K562 (cell line): ENCODE measurements around the gene TSPOAP1. TPM values are rescaled to one million over a fixed set of nuclear protein-coding genes. Genes with fewer than 3 reads are reported as not detected.
A peak's percentile ranks its signal among the peaks of the same experiment; 100 is the strongest.

Experiments
- ATF7 ChIP-seq: fragments of 450-650 bp; IDR thresholded peaks from 2 replicates; pipeline ENCODE4 v1.7.1; 2014; ENCODE audit warnings: mild to moderate bottlenecking, moderate library complexity
- CCNT2 ChIP-seq: IDR thresholded peaks from 2 replicates; pipeline ENCODE4 v1.6.1; 2011; ENCODE audit warnings: borderline replicate concordance, low read depth, mild to moderate bottlenecking, moderate library complexity, mixed read lengths, low read length; ENCODE audit not compliant: insufficient read length; ENCODE audit errors: extremely low read depth
- ETS2 ChIP-seq: IDR thresholded peaks from 2 replicates; pipeline ENCODE4 v1.6.1; 2016; ENCODE audit warnings: borderline replicate concordance, missing genetic modification characterization, mild to moderate bottlenecking, moderate library complexity, missing compliant biosample characterization; ENCODE audit not compliant: poor library complexity, severe bottlenecking
- KDM2B ChIP-seq: fragments of 250-450 bp; sonication (Bioruptor Pico); IDR thresholded peaks from 2 replicates; pipeline ENCODE4 v1.8.0; 2021; ENCODE audit warnings: mild to moderate bottlenecking, moderate library complexity
- KDM4B ChIP-seq, 2 experiments: fragments of 450-650 bp in 1 of 2; sonication (generic) in 1 of 2; IDR thresholded peaks; 2 replicates each; pipeline ENCODE4 v1.6.1; 2016 to 2017; ENCODE audit warnings: borderline replicate concordance in 2 of 2, antibody characterized with exemption in 1 of 2, low read depth in 1 of 2, mild to moderate bottlenecking in 1 of 2
- KLF1 ChIP-seq: fragments of 450-650 bp; IDR thresholded peaks from 2 replicates; pipeline ENCODE4 v1.6.1; 2016; ENCODE audit warnings: missing genetic modification characterization, missing compliant biosample characterization
- MAFG ChIP-seq: fragments of 450-650 bp; conservative IDR thresholded peaks from 2 replicates; pipeline ENCODE4 v1.6.1; 2016; ENCODE audit warnings: missing genetic modification characterization, missing compliant biosample characterization
- MEF2A ChIP-seq: IDR thresholded peaks from 2 replicates; pipeline ENCODE4 v1.6.1; 2011; ENCODE audit warnings: low read depth, mild to moderate bottlenecking, low read length, moderate library complexity; ENCODE audit not compliant: control insufficient read depth
- MYC ChIP-seq, 2 experiments: fragments of 250-450 bp in 1 of 2; sonication (Bioruptor Pico) in 1 of 2; IDR thresholded peaks; 2 replicates each; pipeline versions ENCODE4 v1.5.1 to v1.6.1; 2012 to 2021; ENCODE audit warnings: low read depth in 2 of 2, borderline replicate concordance in 1 of 2, improper control_type of control experiment in 1 of 2, low read length in 1 of 2, mild to moderate bottlenecking in 1 of 2, moderate library complexity in 1 of 2
- PML ChIP-seq: IDR thresholded peaks from 2 replicates; pipeline ENCODE4 v1.6.1; 2012; ENCODE audit warnings: low read length, inconsistent platforms
- STAT5B ChIP-seq: fragments of 250-450 bp; sonication (Bioruptor Pico); IDR thresholded peaks from 2 replicates; pipeline ENCODE4 v1.8.0; 2021; ENCODE audit warnings: mild to moderate bottlenecking, inconsistent platforms
- TAF15 ChIP-seq: fragments of 200-400 bp; formaldehyde crosslinking; IDR thresholded peaks from 2 replicates; pipeline ENCODE4 v1.6.1; 2017; ENCODE audit warnings: mild to moderate bottlenecking, low read depth, low read length, moderate library complexity
- TCF7L2 ChIP-seq: fragments of 150-350 bp; IDR thresholded peaks from 2 replicates; pipeline ENCODE4 v1.6.1; 2016; ENCODE audit warnings: low read depth, mild to moderate bottlenecking, low read length, moderate library complexity
- ZC3H11A ChIP-seq: IDR thresholded peaks from 2 replicates; pipeline ENCODE4 v1.6.1; 2012; ENCODE audit warnings: low read depth, low read length, improper control_type of control experiment
- ZFPM2 ChIP-seq: fragments of 250-450 bp; sonication (Bioruptor Pico); IDR thresholded peaks from 2 replicates; pipeline ENCODE4 v1.5.1; 2022; ENCODE audit warnings: mild to moderate bottlenecking
- polyA plus RNA-seq, 8 experiments: library from polyadenylated mRNA; depleted of rRNA in 4 of 8; stranded (reverse) in 5 of 8; unstranded in 3 of 8; fragments of >200 nt; fragmentation: Nextera tagmentation in 2 of 8; fragmentation: Illumina TruSeq in 1 of 8; extraction: Ambion mirVana in 2 of 8; extraction: Trizol in 1 of 8; gene quantifications; 2 replicates each; pipeline versions ENCODE4 v1.2.1 to v1.2.3, GENCODE V29; 2011 to 2014; ENCODE audit warnings: inconsistent platforms in 1 of 8, missing spikeins in 1 of 8
- total RNA-seq, 7 experiments: library from RNA; depleted of rRNA in 6 of 7; stranded (reverse); fragments of >200 nt in 6 of 7; fragmentation: Illumina TruSeq in 2 of 7; extraction: Trizol in 2 of 7; gene quantifications; 2 replicates each; pipeline versions ENCODE4 v1.2.1 to v1.2.3, GENCODE V29; 2011 to 2021; ENCODE audit warnings: low replicate concordance in 1 of 7
- TF ChIP-seq, protein P1 (sequence below), 2 experiments: fragments of 450-650 bp; conservative IDR thresholded peaks; 2 replicates each; pipeline ENCODE4 v1.6.1; 2017; ENCODE audit warnings: mild to moderate bottlenecking in 2 of 2, moderate library complexity in 2 of 2
- TF ChIP-seq, protein P2 (sequence below): sonication (generic); formaldehyde crosslinking; IDR thresholded peaks from 2 replicates; pipeline ENCODE4 v1.8.0; 2022; ENCODE audit warnings: mild to moderate bottlenecking, missing genetic modification reagents
- TF ChIP-seq, protein P3 (sequence below): IDR thresholded peaks from 2 replicates; pipeline ENCODE4 v1.6.1; 2012; ENCODE audit warnings: low read depth, low read length, improper control_type of control experiment, borderline replicate concordance

TSPOAP1 gene
- total and polyA plus RNA-seq, 9 of the 15 experiments (the other 6 are each of a cell fraction or from before 2014, with no cell fraction given): 0.87 to 3.9 (median 1.8) TPM; not detected in 2

DNA sequence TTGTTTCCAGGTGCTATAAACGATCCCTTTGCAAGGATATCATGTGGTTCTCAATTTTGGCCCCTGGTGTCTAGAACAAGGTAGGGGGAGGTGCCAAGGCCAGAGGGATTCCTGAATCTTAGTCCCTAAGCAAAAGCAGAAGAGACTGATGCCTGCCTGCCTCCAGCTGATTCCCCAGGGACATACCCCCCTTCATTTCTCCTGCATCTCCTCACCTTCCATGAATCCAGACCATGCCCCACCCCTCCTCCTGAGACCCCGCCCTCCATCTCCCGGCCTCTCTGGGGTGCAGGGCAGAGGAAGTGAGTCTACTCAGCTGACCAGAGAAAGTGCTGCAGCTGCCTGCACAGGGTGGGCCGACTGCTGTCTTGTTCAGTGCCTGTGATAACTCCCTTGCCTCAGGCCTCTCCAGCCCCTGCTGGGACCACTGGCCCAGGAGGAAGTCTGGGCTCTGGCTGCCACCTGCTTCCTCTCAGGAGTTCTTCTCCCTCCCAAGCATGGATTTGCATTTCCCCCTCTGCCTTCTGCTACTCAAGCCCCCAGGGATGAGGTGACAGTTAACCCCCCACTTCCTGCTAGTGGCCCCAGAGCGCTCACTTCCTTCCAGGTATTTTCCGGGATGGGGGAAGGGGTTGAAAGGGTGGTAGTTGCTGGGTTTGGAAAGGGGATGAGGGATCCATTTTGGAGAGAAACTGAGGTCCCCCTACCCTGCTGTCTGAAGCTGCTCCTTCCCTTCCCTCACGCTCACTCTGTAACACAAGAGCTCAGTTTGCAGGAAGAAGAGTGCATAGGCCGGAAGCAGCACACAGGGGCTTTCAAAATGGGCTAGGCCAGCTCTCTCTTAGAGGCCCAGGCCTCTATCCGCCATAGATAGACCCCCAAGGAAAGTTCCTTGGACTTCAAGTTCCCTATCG is 10.5 kb upstream of the TSPOAP1 start (continued):
- TF ChIP-seq, protein P1, sequence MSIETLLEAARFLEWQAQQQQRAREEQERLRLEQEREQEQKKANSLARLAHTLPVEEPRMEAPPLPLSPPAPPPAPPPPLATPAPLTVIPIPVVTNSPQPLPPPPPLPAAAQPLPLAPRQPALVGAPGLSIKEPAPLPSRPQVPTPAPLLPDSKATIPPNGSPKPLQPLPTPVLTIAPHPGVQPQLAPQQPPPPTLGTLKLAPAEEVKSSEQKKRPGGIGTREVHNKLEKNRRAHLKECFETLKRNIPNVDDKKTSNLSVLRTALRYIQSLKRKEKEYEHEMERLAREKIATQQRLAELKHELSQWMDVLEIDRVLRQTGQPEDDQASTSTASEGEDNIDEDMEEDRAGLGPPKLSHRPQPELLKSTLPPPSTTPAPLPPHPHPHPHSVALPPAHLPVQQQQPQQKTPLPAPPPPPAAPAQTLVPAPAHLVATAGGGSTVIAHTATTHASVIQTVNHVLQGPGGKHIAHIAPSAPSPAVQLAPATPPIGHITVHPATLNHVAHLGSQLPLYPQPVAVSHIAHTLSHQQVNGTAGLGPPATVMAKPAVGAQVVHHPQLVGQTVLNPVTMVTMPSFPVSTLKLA (conservative IDR thresholded peaks at IDR 0.05): peak in 1 of 2 experiments; percentile 60; a peak in 1 of 4 replicates
- TF ChIP-seq STAT5B (CRISPR knock-in tag) (no peak), CCNT2 (no peak), KDM4B (IDR thresholded peaks at IDR 0.05; ENCODE audit: borderline replicate concordance in 2 of 2, low read depth in 1 of 2) (no peak), KDM2B (CRISPR knock-in tag) (no peak), KLF1 (tag) (no peak), MAFG (tag) (no peak), TCF7L2 (no peak), ZFPM2 (CRISPR knock-in tag) (no peak), ZC3H11A (0 out of 2 replicates have a peak, but pooled peaks have one; percentile 19), ETS2 (tag) (no peak), PML (0 out of 2 replicates have a peak, but pooled peaks have one; percentile 75), ATF7 (0 out of 2 replicates have a peak, but pooled peaks have one; percentile 34), MYC (IDR thresholded peaks at IDR 0.05; ENCODE audit: low read depth, low read length) (peak; percentile 28; the same call in 1 of the 2 replicates), MYC (CRISPR knock-in tag; IDR thresholded peaks at IDR 0.05; ENCODE audit: borderline replicate concordance, low read depth) (no peak), TAF15 (no peak), MEF2A (no peak)
- TF ChIP-seq, protein P2, sequence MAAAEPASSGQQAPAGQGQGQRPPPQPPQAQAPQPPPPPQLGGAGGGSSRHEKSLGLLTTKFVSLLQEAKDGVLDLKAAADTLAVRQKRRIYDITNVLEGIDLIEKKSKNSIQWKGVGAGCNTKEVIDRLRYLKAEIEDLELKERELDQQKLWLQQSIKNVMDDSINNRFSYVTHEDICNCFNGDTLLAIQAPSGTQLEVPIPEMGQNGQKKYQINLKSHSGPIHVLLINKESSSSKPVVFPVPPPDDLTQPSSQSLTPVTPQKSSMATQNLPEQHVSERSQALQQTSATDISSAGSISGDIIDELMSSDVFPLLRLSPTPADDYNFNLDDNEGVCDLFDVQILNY (CRISPR knock-in tag): no peak
- TF ChIP-seq, protein P3, sequence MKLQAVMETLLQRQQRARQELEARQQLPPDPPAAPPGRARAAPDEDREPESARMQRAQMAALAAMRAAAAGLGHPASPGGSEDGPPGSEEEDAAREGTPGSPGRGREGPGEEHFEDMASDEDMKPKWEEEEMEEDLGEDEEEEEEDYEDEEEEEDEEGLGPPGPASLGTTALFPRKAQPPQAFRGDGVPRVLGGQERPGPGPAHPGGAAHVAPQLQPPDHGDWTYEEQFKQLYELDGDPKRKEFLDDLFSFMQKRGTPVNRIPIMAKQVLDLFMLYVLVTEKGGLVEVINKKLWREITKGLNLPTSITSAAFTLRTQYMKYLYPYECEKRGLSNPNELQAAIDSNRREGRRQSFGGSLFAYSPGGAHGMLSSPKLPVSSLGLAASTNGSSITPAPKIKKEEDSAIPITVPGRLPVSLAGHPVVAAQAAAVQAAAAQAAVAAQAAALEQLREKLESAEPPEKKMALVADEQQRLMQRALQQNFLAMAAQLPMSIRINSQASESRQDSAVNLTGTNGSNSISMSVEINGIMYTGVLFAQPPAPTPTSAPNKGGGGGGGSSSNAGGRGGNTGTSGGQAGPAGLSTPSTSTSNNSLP: no peak
